22Rv1 (cell line): ENCODE data around the gene STOM.
"Not testable (repeated sequence)": the region's sequence is repeated elsewhere in the genome, so short reads cannot be mapped to it uniquely, and the experiment has no call there.

Experiments
- H3K27ac ChIP-seq: fragments of 450-650 bp; 2 replicates; pipeline ENCODE4 v1.5.1; 2017
- CTCF ChIP-seq: fragments of 450-650 bp; IDR thresholded peaks from 2 replicates; pipeline ENCODE4 v1.5.1; 2017; ENCODE audit warnings: mild to moderate bottlenecking
- ZFX ChIP-seq: fragments of 450-650 bp; IDR thresholded peaks from 2 replicates; pipeline ENCODE4 v1.6.1; 2017; ENCODE audit warnings: antibody characterized with exemption, borderline replicate concordance

The STOM gene

DNA sequence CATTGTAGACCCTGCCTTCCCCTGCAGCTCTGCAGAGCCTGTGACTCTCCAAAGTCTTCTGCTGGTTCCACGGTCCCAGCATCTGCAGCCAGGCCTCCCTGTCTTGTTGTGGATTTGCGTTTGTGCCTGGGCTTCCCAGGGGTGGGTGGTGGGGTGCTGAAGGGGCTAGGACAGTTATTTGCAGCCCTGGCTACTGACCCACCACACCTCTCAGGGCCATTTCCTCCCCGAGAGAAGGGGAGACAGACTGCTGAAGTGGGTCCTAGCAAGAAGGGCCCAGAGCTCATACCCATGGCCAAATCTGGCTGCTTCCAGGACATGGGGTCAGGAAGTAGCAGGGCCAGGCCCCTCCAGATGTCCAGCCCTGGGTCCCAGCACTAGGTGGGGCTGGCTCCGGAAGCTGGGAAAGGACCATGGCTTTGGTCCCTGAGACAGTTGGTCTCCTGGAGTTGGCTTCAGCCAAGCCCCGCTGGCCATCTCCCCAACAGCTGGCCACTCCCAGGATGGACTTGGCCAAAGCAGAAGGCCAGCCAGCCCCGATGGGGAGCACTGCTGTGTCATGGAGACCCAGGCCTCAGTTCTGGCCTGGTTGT, 75.8 kb downstream of the STOM start:
- H3K27ac ChIP-seq = no peak overlapping the region
- TF ChIP-seq CTCF (no peak), ZFX (no peak)

DNA sequence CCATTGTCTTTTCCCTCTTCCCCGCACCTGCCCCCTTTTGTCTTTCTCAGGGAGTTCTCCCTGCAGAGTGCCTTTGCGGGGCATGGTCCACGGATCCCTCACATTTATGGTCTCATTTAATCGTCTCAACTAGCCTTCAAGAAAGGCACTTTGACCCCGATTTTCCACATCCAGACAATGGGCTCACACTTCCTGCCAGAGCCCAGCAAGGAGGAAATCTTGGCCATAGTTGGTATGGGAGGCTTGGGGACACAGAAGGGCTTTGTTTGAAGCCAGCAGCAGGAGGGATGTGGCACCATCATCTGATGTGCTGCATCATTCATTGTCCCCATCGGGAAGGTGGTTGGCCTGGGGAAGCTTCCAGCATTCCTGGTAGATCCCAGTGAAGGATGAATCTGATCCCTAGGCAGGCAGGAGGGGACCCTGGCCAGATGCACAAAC, 77.2 kb downstream of the STOM start:
- no peak for TF ChIP-seq ZFX
- TF ChIP-seq CTCF = no peak
- no peak overlapping the region for H3K27ac ChIP-seq

DNA sequence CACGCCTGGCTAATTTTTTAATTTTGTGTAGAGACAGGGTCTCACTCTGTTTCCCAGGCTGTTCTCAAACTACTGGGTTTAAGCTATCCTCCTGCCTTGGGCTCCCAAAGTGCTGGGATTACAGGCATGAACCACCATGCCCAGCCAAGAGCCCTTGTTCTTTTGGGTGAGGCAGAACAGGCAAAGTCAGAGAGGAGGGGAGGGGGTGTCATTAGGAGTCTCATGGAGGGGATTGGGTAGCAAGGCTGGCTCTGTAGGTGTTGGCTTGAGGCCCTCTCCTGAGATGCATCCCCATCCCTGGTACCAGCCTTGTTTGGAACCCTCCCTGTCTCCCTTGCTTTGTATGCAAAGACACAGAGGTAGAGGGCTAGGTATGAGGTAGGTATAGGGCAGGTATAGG, 78.0 kb downstream of the STOM start:
- no peak overlapping the region for H3K27ac ChIP-seq
- TF ChIP-seq ZFX = no peak

- H3K27ac ChIP-seq = not testable (repeated sequence)
Observed at GRCh38 chr9:121291536-121291935, 78.5 kb downstream of the STOM start.

- no peak overlapping the region for H3K27ac ChIP-seq
- no peak for TF ChIP-seq ZFX
- no peak for TF ChIP-seq CTCF
Observed at GRCh38 chr9:121289772-121290370, 80.2 kb downstream of the STOM start.

DNA sequence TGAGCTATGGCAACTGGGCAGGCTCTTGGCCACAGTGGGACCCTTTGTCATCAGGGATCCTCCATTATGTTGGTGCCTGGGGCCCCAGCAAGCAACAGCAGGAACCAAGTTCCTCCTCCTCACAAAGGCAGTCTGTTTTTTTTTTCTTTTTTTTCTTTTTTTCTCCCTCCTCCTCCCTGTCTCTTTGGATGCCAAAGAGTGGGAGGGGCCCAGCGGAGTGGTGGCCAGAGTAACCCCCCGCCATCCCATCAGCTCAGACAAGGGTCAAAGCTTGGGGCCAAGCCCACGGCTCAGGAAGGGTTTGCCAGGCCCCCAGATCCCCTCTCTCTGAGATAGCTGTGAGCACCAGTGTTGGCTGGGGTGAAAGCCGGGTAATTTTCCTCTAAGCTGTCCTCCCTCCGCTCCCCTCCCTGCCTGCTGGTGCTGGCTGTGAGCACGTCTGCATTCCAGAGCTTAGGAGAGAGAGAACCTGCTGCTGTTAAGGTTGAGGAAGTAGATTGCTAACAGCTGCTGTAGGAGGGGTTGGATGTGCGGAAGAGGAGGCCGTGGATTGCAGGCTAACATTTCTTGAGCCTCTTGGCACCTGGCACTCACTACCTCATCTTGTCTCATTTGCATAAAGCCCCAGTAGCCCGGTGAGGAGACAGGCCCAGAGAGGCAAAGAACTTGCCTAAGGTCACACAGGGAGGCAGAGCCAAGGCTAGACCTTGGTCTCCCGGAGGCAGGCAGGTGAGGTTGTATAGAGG, 80.9 kb downstream of the STOM start:
- no peak overlapping the region for H3K27ac ChIP-seq
- TF ChIP-seq ZFX = no peak
- TF ChIP-seq CTCF = no peak
